Midbrain (tissue), 1 donor: ENCODE measurements around the gene SMIM10L2A.
"Not testable (repeated sequence)": the region's sequence is repeated elsewhere in the genome, so short reads cannot be mapped to it uniquely, and the experiment has no call there.

Source experiments
- DNase-seq: peaks from one replicate; lab custom pipeline; 2025; lab: John Stamatoyannopoulos, UW

The SMIM10L2A gene

GRCh38 chrX:135423173-135423864 is 1.6 kb downstream of the SMIM10L2A start:
- DNase-seq: not testable (repeated sequence)

- no peak for DNase-seq
These were observed 2.7 kb downstream of the SMIM10L2A start for GRCh38 chrX:135424469-135424868.

DNA sequence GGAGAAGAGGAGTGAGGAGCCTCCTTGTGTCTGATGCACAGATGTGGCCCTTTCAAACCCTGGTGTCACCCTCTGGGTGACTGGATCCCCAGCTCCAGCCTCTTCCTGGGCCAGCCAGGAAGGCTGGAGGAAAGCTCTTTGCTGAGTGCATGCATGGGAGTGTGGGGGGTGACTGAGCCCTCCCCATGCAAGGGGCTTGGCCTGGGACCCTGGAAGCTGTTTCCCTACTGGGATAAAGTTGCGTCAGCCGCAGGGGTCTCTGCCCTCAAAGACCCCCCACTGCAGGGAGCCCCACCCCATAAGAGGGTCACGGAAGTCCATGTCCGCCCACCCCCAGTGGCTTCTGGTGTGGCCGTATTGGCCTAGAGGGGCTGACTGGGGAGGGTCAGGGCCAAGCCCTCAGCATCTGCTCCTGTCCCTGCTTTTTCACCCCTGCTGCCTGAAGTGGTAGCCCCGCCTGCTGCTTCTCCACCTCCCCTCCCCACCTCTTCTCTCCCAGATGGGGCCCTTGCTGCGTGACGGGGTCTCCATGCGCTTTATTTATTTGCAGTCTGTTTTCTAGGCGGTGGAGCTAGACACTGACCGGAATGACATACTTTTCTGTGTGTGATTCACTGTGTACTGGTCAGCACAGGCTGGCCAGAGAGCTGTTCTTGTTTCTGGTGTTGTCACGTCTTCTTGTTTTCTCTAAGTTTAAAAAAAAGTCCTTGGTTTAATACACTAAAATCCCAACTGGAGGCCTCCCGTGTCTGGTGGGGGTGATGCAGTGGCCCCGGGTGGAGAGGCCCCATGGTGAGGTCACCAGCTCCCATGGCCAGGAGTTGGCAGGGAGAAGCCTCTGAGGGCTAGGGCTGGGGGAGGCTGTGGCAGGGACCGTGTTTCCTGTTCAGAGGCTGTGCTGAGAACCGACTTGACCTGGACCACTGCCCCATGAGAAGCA is 3.6 kb downstream of the SMIM10L2A start:
- DNase-seq: no peak

DNA sequence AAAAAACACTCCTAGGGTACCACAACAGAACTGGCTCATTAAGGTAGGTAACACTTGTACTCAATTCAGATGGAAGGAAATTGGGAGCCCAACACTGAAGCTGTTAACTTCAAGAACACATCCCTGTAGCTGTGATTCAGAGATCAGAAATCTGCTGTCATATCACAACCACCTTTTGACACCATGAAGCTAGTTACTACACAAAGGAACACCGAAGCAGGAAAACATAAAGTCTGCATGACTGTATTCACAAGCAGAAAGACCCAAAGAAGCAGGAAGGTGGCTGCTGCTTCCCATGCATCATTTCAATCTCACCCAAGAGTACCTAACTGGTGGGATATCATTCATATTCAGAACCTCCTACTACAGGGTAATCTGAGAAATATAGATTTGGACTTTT is 7.7 kb downstream of the SMIM10L2A start:
- no peak for DNase-seq

DNA sequence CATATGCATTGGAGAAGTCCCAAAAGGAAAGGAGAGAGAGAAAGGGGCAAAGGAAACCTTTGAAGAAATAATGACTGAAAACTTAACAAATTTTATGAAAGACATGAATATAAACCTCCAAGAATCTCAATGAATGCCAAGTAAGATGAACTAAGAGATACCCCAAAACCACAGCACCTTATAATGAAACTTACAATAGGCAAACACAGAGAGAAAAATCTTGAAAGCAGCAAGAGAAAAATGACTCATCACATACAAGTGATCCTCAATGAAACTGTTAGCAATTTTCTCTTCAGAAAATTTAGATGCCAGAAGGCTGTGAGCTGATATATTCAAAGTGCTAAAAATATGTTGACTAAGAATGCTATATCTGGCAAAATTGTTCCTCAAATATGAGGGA is 10.1 kb downstream of the SMIM10L2A start:
- no peak for DNase-seq

GRCh38 chrX:135432453-135432852 is 10.7 kb downstream of the SMIM10L2A start:
- DNase-seq: no peak

- no peak for DNase-seq
These were observed 11.3 kb downstream of the SMIM10L2A start for GRCh38 chrX:135432881-135433521.

- no peak for DNase-seq
These were observed 11.9 kb downstream of the SMIM10L2A start for GRCh38 chrX:135433531-135434257.

- DNase-seq: no peak
These were observed 12.8 kb downstream of the SMIM10L2A start for GRCh38 chrX:135434258-135435138.

GRCh38 chrX:135435139-135435922 is 13.6 kb downstream of the SMIM10L2A start:
- no peak for DNase-seq

DNA sequence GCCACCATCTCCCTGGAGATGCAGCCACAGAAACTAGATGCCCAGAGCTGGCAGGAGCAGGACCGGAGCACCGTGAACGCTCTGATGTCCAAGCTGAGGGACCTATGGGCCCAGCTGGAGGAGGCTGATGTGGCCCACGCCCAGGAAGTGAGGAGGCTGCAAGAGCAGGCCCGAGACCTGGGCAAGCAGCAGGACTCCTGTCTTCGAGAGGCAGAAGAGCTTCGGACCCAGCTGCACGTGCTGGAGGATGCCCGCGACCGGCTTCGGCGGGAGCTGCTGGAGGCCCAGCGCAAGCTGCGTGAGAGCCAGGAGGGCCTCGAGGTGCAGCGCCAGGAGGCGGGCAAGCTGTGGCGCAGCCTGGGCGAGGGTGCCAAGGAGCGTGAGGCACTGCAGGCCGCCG is 14.2 kb downstream of the SMIM10L2A start:
- DNase-seq: no peak

GRCh38 chrX:135436456-135436855 is 14.7 kb downstream of the SMIM10L2A start:
- DNase-seq: no peak

GRCh38 chrX:135436966-135437866 is 15.5 kb downstream of the SMIM10L2A start:
- DNase-seq: no peak

- no peak for DNase-seq
These were observed 16.4 kb downstream of the SMIM10L2A start for GRCh38 chrX:135437867-135438733.

DNA sequence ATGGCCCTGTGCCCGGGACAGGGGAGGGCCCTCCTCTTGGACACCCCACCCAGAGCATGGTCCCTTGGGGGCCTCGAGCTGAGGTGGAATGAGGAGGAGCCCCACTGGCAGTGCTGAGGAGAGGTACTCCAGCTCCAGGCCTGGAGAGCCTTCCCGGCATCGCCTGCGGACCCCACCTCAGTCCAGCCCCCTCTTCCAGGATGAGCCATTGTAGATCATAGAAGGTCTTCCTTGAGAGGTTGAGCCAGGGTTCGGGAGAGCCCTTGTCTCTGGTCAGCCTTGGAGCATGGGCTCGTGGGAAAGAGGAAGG is 16.9 kb downstream of the SMIM10L2A start:
- no peak for DNase-seq

DNA sequence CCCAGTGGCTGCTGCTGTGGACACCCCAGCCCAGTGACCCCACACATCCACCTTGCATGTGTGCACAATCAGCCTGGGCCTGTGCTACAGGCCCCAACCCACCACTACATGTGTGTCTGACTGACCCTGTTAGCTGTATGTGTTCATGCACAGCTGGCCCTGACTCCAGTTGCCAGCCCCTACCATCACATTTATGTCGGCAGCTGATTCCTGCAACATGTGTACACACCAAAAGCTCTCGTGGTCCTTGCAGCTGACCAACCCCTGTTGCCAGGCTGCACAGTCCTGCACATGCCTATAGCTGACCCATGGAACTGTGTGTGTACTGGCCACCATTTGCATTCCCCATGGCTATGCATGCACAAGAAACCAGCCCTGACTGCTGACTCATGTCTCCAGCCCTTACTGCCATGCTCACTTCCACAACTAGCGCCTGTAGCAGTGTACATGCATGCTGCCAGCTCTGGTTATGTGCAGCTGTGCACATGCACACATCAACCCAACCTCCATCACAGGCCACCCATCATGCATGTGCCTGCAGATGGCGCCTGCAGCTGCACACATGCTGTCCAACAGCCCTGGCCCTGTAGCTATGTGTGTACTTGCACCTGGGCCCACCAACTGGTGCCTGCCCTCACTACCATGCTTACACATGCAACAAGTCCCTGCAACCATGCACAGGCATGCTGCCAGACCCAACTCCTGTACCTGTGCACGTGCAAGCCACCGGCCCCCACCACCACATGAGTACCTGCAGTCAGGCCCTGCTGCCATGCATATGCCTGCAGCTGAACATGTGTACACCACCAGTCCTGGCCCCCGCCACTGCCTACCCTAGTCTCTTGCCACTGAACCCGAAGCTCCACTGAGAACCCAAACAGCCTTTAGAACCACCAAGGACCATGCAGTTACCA is 28.1 kb downstream of the SMIM10L2A start:
- no peak for DNase-seq

- no peak for DNase-seq
These were observed 31.6 kb downstream of the SMIM10L2A start for GRCh38 chrX:135453381-135453780.
